Testis (tissue), 5 donors: Measurements from ENCODE around the gene DGLUCY. TPM values are rescaled to one million over a fixed set of nuclear protein-coding genes. Genes with fewer than 3 reads are reported as not detected.

Experiments used
- DNase-seq: peaks from one replicate; pipeline ENCODE4 v3.0.0-alpha.2; 2019
- H3K27ac ChIP-seq, 2 donors: fragments of 200-600 bp; sonication (generic); one replicate each; pipeline ENCODE4 v1.5.1; 2019
- H3K27me3 ChIP-seq: fragments of 200-600 bp; sonication (generic); one replicate; pipeline ENCODE4 v1.5.1; 2019
- H3K36me3 ChIP-seq: fragments of 200-600 bp; sonication (generic); one replicate; pipeline ENCODE4 v1.5.1; 2017; ENCODE audit warnings: low read depth; ENCODE audit errors: missing control alignments
- H3K4me1 ChIP-seq: fragments of 200-600 bp; sonication (generic); one replicate; pipeline ENCODE4 v1.5.1; 2019
- H3K4me3 ChIP-seq, 2 donors: fragments of 200-600 bp; sonication (generic); one replicate each; pipeline ENCODE4 v1.5.1; 2017 to 2019
- H3K9me3 ChIP-seq: fragments of 200-600 bp; sonication (generic); one replicate; pipeline ENCODE4 v1.5.1; 2017
- CTCF ChIP-seq, 3 experiments: fragments of 450-650 bp in 2 of 3; fragments of 200-600 bp in 1 of 3; sonication (generic) in 1 of 3; IDR thresholded peaks; one replicate each; pipeline ENCODE4 v1.5.1; 2016 to 2019; ENCODE audit warnings: antibody characterized with exemption in 3 of 3, mild to moderate bottlenecking in 2 of 3, moderate library complexity in 1 of 3
- POLR2A ChIP-seq: fragments of 450-650 bp; IDR thresholded peaks from one replicate; pipeline ENCODE4 v1.6.1; 2017; ENCODE audit warnings: antibody characterized with exemption, mild to moderate bottlenecking, moderate library complexity
- WGBS, 2 donors: methylation state at CpG; one replicate each; pipeline ENCODE4 v1.1.5; 2018; 5-methylcytosine and 5-hydroxymethylcytosine counted together
- intact Hi-C: fragments of 100-400 bp; cut with DNase I; formaldehyde crosslinking; loops from one replicate; pipeline ENCODE4 v1.15.1; 2023; ENCODE audit warnings: low total_unique reads
- long read RNA-seq, 2 donors: transcript quantifications; one replicate each; lab custom pipeline, GENCODE V29; 2026
- polyA plus RNA-seq: library from polyadenylated mRNA; stranded (reverse); fragments of 350-450 nt; fragmentation: Illumina TruSeq; extraction: RNeasy Lipid Tissue Mini Kit (QIAGEN cat#74804); gene quantifications from one replicate; pipeline ENCODE4 v1.2.3, GENCODE V29; 2014; ENCODE audit warnings: low read depth, low replicate concordance; ENCODE audit not compliant: insufficient read depth
- total RNA-seq, 2 donors: library from RNA; depleted of rRNA; stranded (reverse); fragments of >200 nt; gene quantifications; one replicate each; pipeline ENCODE4 v1.2.3, GENCODE V29; 2016

DGLUCY gene
- total RNA-seq (100 to 1,000 TPM; 145 to 161 TPM), polyA plus RNA-seq (77.5 TPM)
- long read RNA-seq, donor 1, partial matches to known transcripts = 0 of 1 reads
- long read RNA-seq, donor 1, other reads (novel, unspliced or antisense) = 0 of 1 reads
- long read RNA-seq, donor 2, partial matches to known transcripts = 0 of 2 reads
- long read RNA-seq, donor 2, other reads (novel, unspliced or antisense) = 0 of 2 reads

- DNase-seq = peak; percentile 93
- H3K36me3 ChIP-seq = no peaks in the 10 kb centered on the region
- H3K9me3 ChIP-seq = no peaks in the 10 kb centered on the region
- 4% methylated on average over 5 of the region's 5 CpGs; no CpG with 5 or more reads in 1 of the 2 donors for WGBS, 2 donors
- no peaks in the 10 kb centered on the region for H3K27me3 ChIP-seq
- peaks cover 30% of the 10 kb centered on the region for H3K4me1 ChIP-seq
- TF ChIP-seq POLR2A (no peak), CTCF (IDR thresholded peaks at IDR 0.05) (no peak)
- H3K27ac ChIP-seq = peak within 1 kb of the TSS; percentile 89 to 91
- intact Hi-C loops = no loop called here
- peak within 1 kb of the TSS; percentile 66 to 80 for H3K4me3 ChIP-seq
Observed at GRCh38 chr14:91113829-91114078, at the start of gene DGLUCY. Gene DGLUCY, plus strand, starts transcription at chr14:91114073. Its CDS starts 46,222 bp downstream, at chr14:91160295.

- no peaks in the 10 kb centered on the region for H3K36me3 ChIP-seq
- WGBS, 2 donors = 51 to 63% methylated on average over 3 of the region's 3 CpGs
- peaks cover 7% of the 10 kb centered on the region for H3K4me1 ChIP-seq
- H3K27ac ChIP-seq = no peak overlapping the region
- intact Hi-C loops = no loop called here
- peak; percentile 22 for DNase-seq
- H3K4me3 ChIP-seq = no peak overlapping the region
- H3K9me3 ChIP-seq = no peaks in the 10 kb centered on the region
- TF ChIP-seq POLR2A = no peak
- TF ChIP-seq CTCF (IDR thresholded peaks at IDR 0.05) = no peak
- H3K27me3 ChIP-seq = no peaks in the 10 kb centered on the region
Observed at GRCh38 chr14:91065266-91065665, 48.6 kb upstream of the DGLUCY start.

- DNase-seq = no peak
- TF ChIP-seq POLR2A (no peak), CTCF (IDR thresholded peaks at IDR 0.05) (no peak)
- intact Hi-C loops = no loop called here
- Histone ChIP-seq H3K27ac (no peak overlapping the region), H3K27me3 (no peaks in the 10 kb centered on the region), H3K36me3 (no peaks in the 10 kb centered on the region), H3K9me3 (no peaks in the 10 kb centered on the region), H3K4me3 (no peak overlapping the region), H3K4me1 (peaks cover 7% of the 10 kb centered on the region)
- 75 to 91% methylated on average over 1 of the region's 1 CpG for WGBS, 2 donors
Observed at GRCh38 chr14:91067186-91067585, 46.7 kb upstream of the DGLUCY start.

- no peak overlapping the region for H3K4me3 ChIP-seq
- H3K36me3 ChIP-seq = no peaks in the 10 kb centered on the region
- no peak for TF ChIP-seq CTCF (IDR thresholded peaks at IDR 0.05)
- TF ChIP-seq POLR2A = no peak
- H3K4me1 ChIP-seq = peaks cover 7% of the 10 kb centered on the region
- 63 to 72% methylated on average over 2 of the region's 2 CpGs for WGBS, 2 donors
- no peak for DNase-seq
- H3K27me3 ChIP-seq = no peaks in the 10 kb centered on the region
- intact Hi-C loops = no loop called here
- H3K9me3 ChIP-seq = no peaks in the 10 kb centered on the region
- H3K27ac ChIP-seq = no peak overlapping the region
Observed at GRCh38 chr14:91068642-91069041, 45.2 kb upstream of the DGLUCY start.

GRCh38 chr14:91070572-91070971 lies 43.3 kb upstream of the DGLUCY start:
- H3K36me3 ChIP-seq = no peaks in the 10 kb centered on the region
- no peaks in the 10 kb centered on the region for H3K27me3 ChIP-seq
- H3K27ac ChIP-seq = no peak overlapping the region
- no peaks in the 10 kb centered on the region for H3K9me3 ChIP-seq
- peaks cover 3% of the 10 kb centered on the region for H3K4me1 ChIP-seq
- intact Hi-C loops = no loop called here
- TF ChIP-seq CTCF (IDR thresholded peaks at IDR 0.05) (no peak), POLR2A (no peak)
- no peak overlapping the region for H3K4me3 ChIP-seq
- DNase-seq = no peak
